GM12891 (cell line): ENCODE data around the gene NFYB.

Experiments
- POLR2A ChIP-seq: IDR thresholded peaks from 2 replicates; pipeline ENCODE4 v1.6.1; 2011; ENCODE audit warnings: low read depth, low read length, control low read depth
- POLR2AphosphoS5 ChIP-seq: IDR thresholded peaks from 2 replicates; pipeline ENCODE4 v1.6.1; 2011; ENCODE audit warnings: low read depth, low read length, control low read depth

DNA sequence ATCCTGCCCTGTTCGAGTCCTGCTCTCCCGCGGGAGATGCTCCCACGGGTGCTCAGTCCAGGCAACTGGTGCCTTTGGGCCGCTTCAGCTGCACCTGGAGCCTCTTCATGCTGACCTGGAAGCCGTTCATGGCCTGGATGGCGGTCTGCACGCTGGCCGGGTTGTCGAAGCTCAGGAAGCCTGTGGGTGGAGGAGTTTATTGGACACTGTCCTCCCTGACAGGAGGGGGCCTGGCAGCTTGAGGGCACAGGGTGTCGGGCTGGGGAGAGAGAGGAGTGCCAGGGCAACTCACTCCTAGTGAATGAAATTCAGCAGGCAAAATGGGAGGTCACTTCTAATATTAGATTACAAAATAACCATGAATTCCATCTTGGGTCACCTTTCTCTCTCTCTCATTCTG, 9.3 kb upstream of the NFYB start:
- no peak for TF ChIP-seq POLR2AphosphoS5
- TF ChIP-seq POLR2A: no peak
